Esophagus squamous epithelium (tissue), 5 donors: ENCODE measurements around the gene LRP5. TPM values are rescaled to one million over a fixed set of nuclear protein-coding genes. Genes with fewer than 3 reads are reported as not detected.
A peak's percentile ranks its signal among the peaks of the same experiment; 100 is the strongest.

Experiments used
- DNase-seq: peaks from one replicate; lab custom pipeline; 2025; lab: John Stamatoyannopoulos, UW
- H3K27ac ChIP-seq, 4 donors: fragments of 200-600 bp; sonication (generic); one replicate each; pipeline ENCODE4 v1.5.1; 2016 to 2019; ENCODE audit warnings: mild to moderate bottlenecking in 1 of 4
- H3K27me3 ChIP-seq, 4 donors: fragments of 200-600 bp; sonication (generic); 1 replicate in 3 of 4; 2 replicates in 1 of 4; pipeline versions ENCODE4 v1.5.1 to v1.6.0; 2017 to 2021; ENCODE audit warnings: antibody characterized with exemption in 1 of 4
- H3K36me3 ChIP-seq, 3 donors: fragments of 200-600 bp; sonication (generic); one replicate each; pipeline ENCODE4 v1.5.1; 2016 to 2019
- H3K4me1 ChIP-seq, 3 donors: fragments of 200-600 bp; sonication (generic); one replicate each; pipeline ENCODE4 v1.5.1; 2017 to 2019
- H3K4me3 ChIP-seq, 4 donors: fragments of 200-600 bp; sonication (generic); 1 replicate in 3 of 4; 2 replicates in 1 of 4; pipeline ENCODE4 v1.5.1; 2016 to 2019; ENCODE audit warnings: mild to moderate bottlenecking in 2 of 4, moderate library complexity in 1 of 4
- H3K9me3 ChIP-seq, 3 donors: fragments of 200-600 bp; sonication (generic); one replicate each; pipeline ENCODE4 v1.5.1; 2016 to 2019
- POLR2A ChIP-seq, 4 donors: fragments of 450-650 bp; IDR thresholded peaks; one replicate each; pipeline ENCODE4 v1.6.1; 2017; ENCODE audit warnings: antibody characterized with exemption in 4 of 4, mild to moderate bottlenecking in 4 of 4, moderate library complexity in 3 of 4
- WGBS, 2 donors: methylation state at CpG; one replicate each; pipeline ENCODE4 v1.1.5; 2018; 5-methylcytosine and 5-hydroxymethylcytosine counted together
- intact Hi-C: fragments of 100-400 bp; cut with DNase I; formaldehyde crosslinking; loops from one replicate; pipeline ENCODE4 v1.15.0; 2022
- total RNA-seq, 4 donors: library from RNA; depleted of rRNA; stranded (reverse); fragments of >200 nt; gene quantifications; one replicate each; pipeline ENCODE4 v1.1.0, GENCODE V29; 2016
- TF ChIP-seq, protein P1 (sequence below), 6 experiments: fragments of 450-650 bp in 4 of 6; fragments of 200-600 bp in 2 of 6; sonication (generic) in 2 of 6; IDR thresholded peaks; one replicate each; pipeline ENCODE4 v1.5.1; 2016 to 2019; ENCODE audit warnings: antibody characterized with exemption in 6 of 6, mild to moderate bottlenecking in 4 of 6, moderate library complexity in 4 of 6
- donor health status: DM: yes; HTN: yes; CAD: no.

The LRP5 gene
- total RNA-seq, 4 donors from 2014 or later = 13.7 to 24.0 (median 20.9) TPM

DNA sequence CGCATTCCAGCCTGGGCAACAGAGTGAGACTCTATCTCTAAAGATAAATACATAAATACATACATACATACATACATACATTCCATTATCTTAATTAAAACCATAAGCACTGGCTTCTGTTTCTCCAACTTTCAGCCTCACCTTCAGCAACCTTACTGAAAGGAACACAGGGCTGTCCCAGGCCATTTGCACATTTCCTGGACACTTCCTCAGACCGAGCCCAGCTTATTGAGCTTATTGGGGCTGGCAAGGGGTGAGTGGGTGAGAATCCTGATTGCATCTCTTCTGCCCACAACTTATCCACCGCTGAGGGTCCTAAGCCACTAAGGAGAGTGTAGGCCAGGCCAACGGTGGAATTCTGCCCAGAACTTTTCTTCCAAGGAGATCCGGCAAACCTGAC lies 16.5 kb upstream of the LRP5 start:
- Histone ChIP-seq H3K4me1 (peaks cover 5 to 14% (median 9%) of the 10 kb centered on the region in 3 donors), H3K27ac (no peak overlapping the region), H3K27me3 (peaks cover 0 to 10% (median 0%) of the 10 kb centered on the region in 4 donors), H3K36me3 (no peaks in the 10 kb centered on the region), H3K9me3 (no peaks in the 10 kb centered on the region), H3K4me3 (no peak overlapping the region)
- TF ChIP-seq POLR2A (IDR thresholded peaks at IDR 0.05) = no peak
- TF ChIP-seq, protein P1, sequence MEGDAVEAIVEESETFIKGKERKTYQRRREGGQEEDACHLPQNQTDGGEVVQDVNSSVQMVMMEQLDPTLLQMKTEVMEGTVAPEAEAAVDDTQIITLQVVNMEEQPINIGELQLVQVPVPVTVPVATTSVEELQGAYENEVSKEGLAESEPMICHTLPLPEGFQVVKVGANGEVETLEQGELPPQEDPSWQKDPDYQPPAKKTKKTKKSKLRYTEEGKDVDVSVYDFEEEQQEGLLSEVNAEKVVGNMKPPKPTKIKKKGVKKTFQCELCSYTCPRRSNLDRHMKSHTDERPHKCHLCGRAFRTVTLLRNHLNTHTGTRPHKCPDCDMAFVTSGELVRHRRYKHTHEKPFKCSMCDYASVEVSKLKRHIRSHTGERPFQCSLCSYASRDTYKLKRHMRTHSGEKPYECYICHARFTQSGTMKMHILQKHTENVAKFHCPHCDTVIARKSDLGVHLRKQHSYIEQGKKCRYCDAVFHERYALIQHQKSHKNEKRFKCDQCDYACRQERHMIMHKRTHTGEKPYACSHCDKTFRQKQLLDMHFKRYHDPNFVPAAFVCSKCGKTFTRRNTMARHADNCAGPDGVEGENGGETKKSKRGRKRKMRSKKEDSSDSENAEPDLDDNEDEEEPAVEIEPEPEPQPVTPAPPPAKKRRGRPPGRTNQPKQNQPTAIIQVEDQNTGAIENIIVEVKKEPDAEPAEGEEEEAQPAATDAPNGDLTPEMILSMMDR (IDR thresholded peaks at IDR 0.05) = no peak
- DNase-seq = no peak
- intact Hi-C loops = loop anchor here (2.0 kb wide), 1 partner anchor 39 kb away; no protein-coding TSS in a partner anchor
- 85 to 97% methylated on average over 2 to 5 of the region's 5 CpGs for WGBS, 2 donors

DNA sequence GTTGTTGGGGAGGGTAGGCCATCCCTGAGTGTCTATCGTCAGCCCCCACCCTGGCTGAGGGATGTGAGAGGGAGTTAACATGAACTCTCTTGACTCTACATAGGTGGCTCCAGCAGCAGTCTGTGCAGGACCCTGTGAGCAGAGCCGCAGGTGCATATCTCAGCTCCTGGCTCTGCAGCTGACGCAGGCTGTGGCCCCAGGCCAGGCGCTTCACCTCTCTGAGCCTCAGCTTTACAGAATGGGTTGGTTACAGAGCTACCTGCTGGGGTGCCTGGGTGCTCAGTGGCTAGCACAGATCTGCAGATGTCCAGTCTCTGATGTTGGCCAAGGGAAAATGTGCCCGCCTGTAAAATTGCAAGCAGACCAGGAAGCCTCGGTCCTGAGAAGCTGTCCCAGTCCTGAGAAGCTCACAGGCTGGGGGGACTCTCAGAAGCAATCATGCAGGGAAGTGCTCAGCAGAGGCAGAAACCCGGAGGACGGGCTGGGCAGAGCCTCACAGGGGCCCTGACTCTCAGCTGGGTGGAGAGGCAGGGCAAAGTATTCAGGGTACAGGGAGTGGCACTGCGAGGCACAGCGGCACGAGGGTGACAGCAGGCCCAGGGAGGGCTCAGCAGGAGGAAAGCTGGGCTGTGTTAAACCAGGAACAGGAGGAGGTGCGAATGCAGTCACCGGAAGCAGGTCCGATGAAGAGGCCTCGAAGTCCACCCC lies 15.9 kb upstream of the LRP5 start:
- no peaks in the 10 kb centered on the region for H3K36me3 ChIP-seq
- peaks cover 0 to 10% (median 0%) of the 10 kb centered on the region in 4 donors for H3K27me3 ChIP-seq
- H3K9me3 ChIP-seq = no peaks in the 10 kb centered on the region
- WGBS, 2 donors = 81 to 88% methylated on average over 4 to 11 of the region's 15 CpGs
- no peak overlapping the region for H3K4me3 ChIP-seq
- H3K27ac ChIP-seq = no peak overlapping the region
- intact Hi-C loops = loop anchor here (2.0 kb wide), 1 partner anchor 40 kb away; no protein-coding TSS in a partner anchor
- no peak for DNase-seq
- no peak for TF ChIP-seq POLR2A (IDR thresholded peaks at IDR 0.05)
- TF ChIP-seq, protein P1 (IDR thresholded peaks at IDR 0.05) = no peak
- peaks cover 5 to 14% (median 9%) of the 10 kb centered on the region in 3 donors for H3K4me1 ChIP-seq

DNA sequence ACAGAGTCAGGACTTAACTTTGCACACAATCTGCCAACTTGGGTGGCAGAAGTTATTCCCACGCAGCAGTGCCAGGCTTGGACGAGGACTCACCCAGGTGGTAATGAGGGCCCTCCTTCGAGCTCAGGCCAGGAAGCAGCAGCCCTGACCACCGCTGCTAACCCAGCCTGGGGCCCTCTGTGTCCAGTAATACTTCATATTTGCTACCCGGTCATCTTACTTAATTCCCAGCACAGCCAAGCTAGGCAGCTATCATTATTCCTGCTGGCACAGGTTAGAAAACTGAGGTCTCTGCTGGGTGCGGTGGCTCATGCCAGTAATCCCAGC lies 15.4 kb upstream of the LRP5 start:
- Histone ChIP-seq H3K4me1 (peaks cover 5 to 14% (median 9%) of the 10 kb centered on the region in 3 donors), H3K27me3 (peaks cover 0 to 10% (median 0%) of the 10 kb centered on the region in 4 donors), H3K27ac (no peak overlapping the region), H3K4me3 (no peak overlapping the region), H3K36me3 (no peaks in the 10 kb centered on the region), H3K9me3 (no peaks in the 10 kb centered on the region)
- WGBS, 2 donors = 88 to 91% methylated on average over 5 to 6 of the region's 6 CpGs
- intact Hi-C loops = loop anchor here (2.0 kb wide), 1 partner anchor 40 kb away; no protein-coding TSS in a partner anchor
- no peak for TF ChIP-seq POLR2A (IDR thresholded peaks at IDR 0.05)
- TF ChIP-seq, protein P1 (IDR thresholded peaks at IDR 0.05) = no peak
- no peak for DNase-seq

DNA sequence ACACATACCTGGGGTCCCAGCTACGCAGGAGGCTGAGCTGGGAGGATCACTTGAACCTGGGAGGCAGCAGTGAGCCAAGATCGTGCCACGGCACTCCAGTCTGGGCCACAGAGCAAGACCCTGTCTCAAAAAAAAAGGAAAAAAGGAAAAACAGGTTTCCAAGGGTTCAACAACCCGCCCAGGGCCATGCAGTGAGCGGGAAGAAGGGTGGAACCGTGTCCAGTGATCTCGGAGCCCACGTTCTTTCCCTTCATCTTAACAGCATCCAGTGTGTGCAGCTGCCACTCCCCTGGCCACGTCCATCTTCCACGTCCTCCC lies 14.9 kb upstream of the LRP5 start:
- H3K27ac ChIP-seq = no peak overlapping the region
- H3K36me3 ChIP-seq = no peaks in the 10 kb centered on the region
- peaks cover 0 to 10% (median 0%) of the 10 kb centered on the region in 4 donors for H3K27me3 ChIP-seq
- H3K4me3 ChIP-seq = peak overlapping the region in 1 of 4 donors; percentile 17
- no peak for DNase-seq
- 37 to 42% methylated on average over 8 to 10 of the region's 10 CpGs for WGBS, 2 donors
- intact Hi-C loops = loop anchor here (2.0 kb wide), 1 partner anchor 41 kb away; no protein-coding TSS in a partner anchor
- H3K4me1 ChIP-seq = peaks cover 5 to 14% (median 9%) of the 10 kb centered on the region in 3 donors
- no peak for TF ChIP-seq POLR2A (IDR thresholded peaks at IDR 0.05)
- TF ChIP-seq, protein P1 (IDR thresholded peaks at IDR 0.05) = no peak
- H3K9me3 ChIP-seq = no peaks in the 10 kb centered on the region
